HG02938 (cell line): ENCODE data around the gene GRIN2C.
"Not testable (repeated sequence)": the region's sequence is repeated elsewhere in the genome, so short reads cannot be mapped to it uniquely, and the experiment has no call there.

ENCODE experiments used
- ATAC-seq: cut with Tn5 transposase; IDR thresholded peaks from one replicate; pipeline ENCODE4 v1.9.1; 2021; ENCODE audit warnings: mild to moderate bottlenecking, moderate library complexity; ENCODE audit not compliant: unreplicated experiment

The GRIN2C gene

DNA sequence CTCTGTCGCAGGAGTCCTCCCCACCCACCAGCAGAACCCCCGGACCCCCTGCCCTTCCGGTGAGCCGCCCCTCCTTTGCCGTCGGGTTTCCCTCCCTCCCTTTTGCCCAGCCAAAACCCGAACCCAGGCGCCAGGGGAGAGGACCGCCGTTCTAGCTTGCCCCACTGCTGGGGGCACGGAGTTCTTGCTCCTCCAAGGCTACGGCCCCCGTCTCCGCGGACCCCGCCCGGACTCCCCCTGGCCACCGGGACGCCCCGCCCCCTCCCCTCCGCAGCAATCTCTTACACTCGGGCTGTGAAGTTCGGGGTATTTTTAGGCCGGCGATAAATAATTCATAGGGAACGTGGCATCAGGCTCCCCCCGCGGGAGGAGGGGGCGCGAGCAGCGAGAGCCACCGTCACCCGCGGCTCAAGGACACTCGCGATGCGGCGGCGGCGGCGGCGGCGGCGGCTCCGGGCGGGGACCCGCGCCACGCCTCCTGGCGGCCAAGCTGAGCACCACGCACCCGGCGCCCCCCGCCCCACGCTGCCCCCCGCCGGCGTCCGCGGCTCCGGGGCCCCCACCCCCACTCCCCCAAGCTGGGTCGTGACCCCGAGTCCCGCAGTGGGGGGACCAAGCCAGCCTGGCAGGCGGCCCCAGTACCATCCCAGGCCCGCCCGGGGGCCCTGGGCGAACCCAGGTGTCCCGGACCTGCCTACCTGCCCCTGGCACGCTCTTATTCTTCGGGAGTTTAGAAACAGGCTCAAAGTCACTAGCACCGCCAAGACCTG, at the start of gene GRIN2C:
TSS of gene GRIN2C (minus strand) at position 427 of the 770 bp plus-strand sequence. CDS start 4,793 bp downstream, outside the sequence.
- no peak for ATAC-seq

DNA sequence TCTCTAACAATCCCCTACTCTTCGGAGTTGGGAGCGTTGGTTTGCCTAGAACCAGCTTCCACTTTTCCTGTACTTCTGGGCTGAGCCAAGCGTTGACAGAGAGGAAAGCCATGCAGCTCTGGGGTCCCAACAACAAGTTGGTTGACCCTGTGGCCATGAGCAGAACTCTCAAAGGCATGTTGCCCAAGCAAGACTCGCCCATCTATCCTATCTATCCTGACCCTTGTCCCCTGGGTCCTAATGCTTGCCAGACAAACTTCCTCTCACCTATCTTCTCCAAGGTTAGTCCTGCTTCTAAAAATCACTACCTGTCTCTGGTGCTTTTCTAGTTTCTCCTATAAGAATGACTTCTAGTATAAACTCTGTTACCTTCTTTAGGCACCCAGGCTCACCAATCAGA, 49.4 kb upstream of the GRIN2C start:
- ATAC-seq: not testable (repeated sequence)

DNA sequence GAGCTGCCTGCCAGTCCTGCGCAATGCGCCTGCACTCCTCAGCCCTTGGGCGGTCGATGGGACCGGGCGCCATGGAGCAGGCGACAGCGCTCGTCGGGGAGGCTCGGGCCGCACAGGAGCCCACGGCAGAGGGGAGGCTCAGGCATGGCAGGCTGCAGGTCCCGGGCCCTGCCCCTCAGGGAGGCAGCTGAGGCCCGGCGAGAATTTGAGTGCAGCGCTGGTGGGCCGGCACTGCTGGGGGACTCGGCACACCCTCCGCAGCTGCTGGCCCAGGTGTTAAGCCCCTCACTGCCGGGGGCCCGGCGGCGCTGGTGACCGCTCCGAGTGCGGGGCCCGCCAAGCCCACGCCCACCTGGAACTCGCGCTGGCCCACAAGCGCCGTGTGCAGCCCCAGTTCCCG, 47.3 kb upstream of the GRIN2C start:
- ATAC-seq: no peak

DNA sequence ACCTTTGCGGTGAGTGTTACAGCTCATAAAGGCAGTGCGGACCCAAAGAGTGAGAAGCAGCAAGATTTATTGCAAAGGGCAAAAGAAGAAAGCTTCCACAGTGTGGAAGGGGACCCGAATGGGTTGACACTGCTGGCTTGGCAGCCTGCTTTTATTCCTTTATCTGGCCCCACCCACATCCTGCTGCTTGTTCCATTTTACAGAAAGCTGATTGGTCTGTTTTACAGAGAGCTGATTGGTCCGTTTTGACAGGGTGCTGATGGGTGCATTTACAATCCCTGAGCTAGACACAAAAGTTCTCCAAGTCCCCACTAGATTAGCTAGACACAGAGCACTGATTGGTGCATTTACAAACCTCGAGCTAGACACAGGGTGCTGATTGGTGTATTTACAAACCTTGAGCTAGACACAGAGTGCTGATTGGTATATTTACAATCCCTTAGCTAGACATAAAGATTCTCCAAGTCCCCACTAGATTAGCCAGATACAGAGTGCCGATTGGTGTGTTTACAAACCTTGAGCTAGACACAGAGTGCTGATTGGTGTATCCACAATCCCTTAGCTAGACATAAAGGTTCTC, 46.6 kb upstream of the GRIN2C start:
- ATAC-seq: not testable (repeated sequence)

DNA sequence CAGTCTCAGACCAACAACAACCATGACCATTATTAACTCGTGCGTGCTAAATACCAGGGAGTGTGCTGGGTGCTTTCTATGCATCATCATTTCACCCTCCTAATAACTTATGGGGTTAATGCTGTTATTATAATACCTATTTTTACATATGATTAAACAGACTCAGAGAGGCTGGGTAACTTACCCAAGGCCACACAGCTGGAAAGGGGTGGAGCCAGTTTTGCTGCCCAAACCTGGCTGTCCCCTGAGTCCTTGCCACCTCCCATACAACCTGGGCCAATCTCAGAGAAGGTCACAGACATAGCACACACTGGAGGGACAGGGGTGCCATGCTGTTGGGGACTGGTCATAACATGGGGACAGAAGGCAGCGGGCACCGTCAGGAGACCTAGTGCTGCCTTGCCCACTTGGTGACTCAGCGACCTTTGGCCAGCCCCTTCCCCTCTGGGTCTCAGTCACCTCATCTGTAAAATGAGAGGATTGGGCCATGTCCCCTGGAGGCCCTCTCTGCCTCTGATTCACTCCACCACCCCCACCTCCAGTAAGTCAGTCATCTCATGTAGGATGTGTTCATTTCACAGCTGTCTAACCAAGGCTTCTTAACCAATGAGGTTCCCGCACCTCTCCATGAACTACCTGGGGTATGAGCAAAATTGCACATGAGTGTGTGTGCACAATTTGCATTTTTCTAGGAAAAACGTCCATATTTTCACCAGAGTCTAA, 45.2 kb upstream of the GRIN2C start:
- no peak for ATAC-seq

DNA sequence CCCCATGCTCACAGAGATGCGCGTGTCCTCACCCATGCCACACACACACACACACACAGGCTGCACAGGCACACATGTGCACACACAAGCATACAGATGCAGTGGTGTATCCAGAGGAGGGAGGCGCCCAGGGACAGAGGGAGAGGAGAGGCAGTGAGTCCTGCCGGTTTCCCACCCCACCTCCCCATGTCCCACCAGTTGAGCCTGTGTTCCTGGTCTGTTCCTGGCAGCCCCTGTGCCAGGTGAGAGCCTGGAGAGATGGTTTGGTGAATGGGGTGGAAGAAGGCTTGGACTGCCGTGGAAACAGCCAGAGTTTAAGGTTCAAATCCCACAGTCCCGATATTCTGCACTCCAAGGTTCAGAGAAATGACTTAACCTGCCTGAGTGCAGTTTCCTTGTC, 44.0 kb upstream of the GRIN2C start:
- ATAC-seq: no peak

DNA sequence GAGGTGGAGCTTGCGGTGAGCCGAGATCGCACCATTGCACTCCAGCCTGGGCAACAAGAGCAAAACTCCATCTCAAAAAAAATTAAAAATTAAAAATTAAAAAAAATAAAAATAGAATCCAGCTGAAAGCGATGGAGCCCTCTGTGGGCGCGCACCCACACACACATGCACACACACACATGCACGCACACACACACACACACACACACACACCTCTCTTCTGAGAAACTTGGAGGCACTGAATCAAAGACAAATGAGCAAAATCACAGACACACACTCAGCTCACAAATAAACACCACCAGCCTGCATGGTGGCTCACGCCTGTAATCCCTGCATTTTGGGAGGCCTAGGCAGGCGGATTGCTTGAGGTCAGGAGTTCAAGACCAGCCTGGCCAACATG, 43.3 kb upstream of the GRIN2C start:
- no peak for ATAC-seq

DNA sequence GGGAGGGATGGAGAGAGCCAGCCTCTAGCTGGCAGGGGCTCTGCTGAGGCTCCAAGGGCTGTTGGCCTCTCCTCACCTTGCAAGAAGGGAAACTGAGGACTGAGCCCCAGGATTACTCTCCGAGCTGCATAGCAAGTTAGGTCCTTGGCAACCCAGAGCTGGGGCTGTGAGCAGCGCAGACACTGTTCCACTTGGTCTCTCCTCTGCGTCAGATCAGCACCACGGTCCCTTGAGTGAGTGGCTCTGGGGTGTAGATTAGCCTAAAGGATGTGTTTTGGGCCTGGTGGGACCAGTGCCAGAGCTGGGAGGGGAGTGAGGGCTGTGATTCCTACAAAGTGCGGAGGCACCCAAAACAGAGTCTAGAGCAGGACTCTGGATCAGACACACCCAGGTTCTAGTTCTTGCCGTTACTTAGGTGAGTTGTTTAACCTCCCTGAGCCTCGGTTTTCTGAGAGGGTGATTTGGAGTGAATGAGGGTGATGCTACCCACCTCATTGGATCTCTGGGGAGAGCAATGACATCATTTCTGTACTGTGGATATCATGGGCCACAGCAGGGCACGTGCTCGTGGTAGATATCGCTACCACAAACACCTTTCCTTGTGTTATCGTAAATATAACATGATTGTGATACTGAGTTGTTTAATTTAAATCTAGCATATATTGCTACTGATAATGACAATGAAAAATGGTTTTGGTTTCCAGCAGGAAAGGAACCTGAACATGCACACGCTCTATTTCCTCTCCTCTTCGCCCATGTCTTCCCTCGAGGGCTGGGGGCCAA, 41.9 kb upstream of the GRIN2C start:
- no peak for ATAC-seq

DNA sequence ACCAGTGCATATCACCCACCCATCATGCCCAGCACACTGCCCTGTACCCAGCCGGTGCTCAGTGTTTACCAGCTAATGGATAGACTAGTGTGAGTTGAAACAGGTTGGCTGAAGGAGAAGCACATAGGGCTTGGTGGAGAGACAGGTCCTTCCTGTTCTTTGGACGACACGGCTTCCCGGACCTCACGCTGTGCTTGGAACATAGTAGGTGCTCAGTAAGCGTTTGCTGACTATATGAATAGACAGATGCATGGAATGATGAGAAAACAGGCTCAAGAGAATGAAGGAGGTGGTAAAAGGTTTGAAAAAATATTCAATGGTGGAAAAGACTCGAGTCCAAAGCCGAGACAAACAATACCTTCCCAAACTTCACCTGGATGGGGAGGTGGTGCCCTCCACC, 40.5 kb upstream of the GRIN2C start:
- no peak for ATAC-seq

DNA sequence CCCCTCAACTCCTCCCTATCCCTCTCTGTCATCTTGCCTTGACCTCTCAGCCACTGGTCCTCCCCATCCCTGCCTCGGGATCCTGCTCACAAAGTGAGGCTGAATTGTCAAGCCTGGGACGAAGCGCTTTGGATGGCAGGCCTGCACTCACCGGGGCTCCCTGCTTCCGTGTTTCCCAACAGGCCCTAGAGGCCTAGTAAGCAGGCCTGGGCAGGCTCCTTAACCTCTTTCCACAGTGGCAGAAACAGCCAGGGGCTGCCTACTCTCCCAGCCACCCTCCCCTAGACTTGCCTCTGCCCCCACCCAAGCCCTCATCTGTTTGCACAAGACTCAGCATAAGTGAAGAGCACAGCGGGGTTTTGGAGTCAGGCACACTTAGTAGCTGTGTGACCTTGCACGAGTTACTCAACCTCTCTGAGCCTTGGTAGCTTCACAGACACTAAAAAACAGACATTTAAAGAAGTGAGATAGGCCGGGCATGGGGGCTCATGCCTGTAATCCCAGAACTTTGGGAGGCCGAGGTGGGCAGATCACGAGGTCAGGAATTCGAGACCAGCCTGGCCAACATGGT, 38.8 kb upstream of the GRIN2C start:
- no peak for ATAC-seq

DNA sequence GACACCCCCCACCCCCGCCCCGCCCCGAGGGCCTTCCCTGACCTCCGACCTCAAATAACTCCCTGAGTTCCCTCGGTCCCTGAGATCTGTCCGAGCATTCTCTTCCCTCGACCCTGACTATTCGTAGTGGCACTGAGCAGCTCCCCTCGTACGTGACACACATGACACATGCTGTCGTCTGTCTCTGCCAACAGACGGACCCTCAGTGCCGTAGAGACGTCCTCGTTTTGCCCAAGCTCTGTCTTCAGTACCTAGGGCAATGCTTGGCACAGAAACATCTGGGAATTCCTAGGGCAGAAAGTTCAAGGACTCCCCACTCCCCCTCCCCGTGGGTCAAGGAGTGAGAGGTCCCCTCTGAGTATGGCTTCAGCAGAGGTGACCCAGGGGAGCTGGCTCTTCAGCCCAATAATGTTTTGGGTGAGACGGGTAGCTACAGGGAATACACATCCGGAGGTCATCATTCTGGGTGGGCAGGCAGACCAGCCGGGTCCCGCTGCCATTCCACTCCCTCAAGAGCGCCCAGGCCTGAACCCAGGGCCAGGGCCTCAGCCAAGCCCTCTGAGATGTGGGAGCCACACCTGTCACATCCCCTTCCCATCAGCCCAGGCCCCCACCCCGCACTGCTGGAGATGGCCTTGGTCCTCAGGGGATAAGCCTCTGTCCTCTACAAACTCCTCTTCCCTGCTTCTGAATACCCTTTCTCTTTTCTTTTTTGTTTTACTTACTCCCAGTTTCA, 34.4 kb upstream of the GRIN2C start:
- ATAC-seq: no peak

DNA sequence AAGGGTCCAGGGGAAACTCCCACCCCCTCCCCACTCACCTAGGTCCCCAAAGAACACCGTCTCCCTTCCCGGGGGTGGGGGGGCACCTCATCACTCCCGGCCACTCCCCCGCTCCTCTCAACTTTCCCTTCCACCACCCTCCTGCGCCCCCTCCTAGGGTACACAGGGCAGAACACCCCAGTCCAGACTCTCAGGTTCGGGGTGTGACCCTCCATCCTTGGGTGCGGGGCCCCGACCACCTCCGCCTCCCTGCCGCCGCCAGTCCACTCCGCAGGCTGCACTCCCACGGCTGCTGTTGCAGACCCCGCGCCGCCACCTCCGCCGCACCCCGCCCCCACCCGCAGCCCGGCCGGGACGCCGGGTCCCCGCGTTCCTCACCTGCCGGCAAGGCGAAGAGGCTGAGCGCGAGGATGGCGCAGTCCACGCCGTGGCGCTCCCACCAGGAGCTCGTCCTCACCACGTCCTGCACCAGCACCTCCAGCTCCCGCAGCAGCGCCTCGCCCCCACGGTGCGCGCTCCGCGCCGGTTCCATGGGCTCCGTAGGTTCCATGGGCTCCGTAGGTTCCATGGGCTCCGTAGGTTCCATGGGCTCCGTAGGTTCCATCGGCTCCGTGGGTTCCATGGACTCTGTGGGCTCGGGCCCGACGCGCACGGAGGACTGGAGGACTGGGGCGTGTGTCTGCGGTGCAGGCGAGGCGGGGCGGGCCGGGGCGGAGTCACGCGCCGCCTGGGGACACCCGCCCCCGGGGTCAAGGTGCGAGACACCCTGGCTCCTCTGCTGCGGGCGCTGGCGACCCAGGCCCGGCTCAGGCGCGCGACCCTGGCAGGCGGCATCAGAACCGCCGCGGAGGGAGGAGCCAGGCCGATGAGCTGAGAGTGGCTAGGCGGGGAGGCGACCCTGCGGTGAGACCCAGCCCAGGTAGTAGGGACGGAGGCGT, 33.6 kb upstream of the GRIN2C start, which contains the start of gene FADS6:
TSS of gene FADS6 (minus strand) at position 660 of the 938 bp plus-strand sequence. CDS start at position 622, 38 bp downstream.
- ATAC-seq: no peak

DNA sequence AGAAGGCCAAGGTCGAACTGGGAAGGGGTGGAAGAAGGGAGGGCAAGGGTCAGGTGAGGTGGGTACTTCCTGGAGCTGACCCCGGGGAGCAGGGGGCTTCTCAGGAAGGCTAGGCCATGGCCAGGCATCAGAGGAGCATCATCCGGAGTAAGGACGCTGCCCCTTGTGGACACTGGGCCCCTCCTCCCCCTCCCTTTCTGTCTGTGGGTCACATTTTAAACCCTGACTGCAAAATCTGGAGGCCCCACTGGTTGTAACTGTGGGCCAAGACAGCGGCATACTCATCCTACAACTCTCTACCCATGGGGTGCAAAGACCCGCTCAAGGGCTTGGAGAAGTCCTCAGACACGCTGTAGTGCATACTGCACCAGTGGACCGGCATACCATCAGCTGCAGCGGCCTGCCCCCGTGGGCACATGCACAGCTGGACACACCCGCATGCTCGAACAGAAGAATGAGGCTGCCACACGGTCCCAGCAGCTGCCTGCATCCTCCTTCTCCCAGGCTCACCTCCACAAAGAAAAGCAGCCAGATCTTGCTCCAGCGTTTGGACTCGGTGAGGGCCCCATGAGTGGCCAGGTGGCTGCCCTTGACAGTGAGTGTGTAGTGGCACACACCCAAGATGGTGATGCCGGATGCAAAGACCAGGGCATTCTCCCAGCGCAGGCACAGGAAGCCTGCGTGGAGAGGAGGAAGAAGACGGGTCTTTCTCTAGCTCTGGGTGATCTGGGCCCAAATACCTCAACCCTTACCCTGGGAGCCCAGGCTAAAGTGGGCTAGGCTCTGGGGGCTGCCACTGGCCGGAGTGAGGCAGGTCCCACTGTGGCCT, 32.5 kb upstream of the GRIN2C start:
- ATAC-seq: no peak

DNA sequence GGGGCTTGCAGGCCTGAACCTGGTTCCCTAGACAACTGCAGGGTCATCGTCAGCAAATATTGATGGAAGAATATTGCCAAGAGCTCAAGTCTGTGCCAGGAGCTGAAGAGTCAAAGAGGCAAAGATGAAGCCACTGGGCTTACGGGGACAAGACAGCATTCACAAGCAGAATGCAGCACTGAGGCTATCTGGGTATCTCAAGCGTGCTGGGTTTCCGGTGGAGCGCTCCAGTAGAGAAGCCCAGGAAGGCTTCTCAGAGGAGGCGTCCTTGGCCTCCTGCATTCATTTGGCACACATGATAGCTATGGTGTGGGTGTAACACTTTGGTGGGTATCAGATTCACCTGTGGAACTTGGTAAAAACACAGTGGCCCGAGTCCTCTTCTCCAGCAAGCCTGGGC, 30.9 kb upstream of the GRIN2C start:
- ATAC-seq: no peak

DNA sequence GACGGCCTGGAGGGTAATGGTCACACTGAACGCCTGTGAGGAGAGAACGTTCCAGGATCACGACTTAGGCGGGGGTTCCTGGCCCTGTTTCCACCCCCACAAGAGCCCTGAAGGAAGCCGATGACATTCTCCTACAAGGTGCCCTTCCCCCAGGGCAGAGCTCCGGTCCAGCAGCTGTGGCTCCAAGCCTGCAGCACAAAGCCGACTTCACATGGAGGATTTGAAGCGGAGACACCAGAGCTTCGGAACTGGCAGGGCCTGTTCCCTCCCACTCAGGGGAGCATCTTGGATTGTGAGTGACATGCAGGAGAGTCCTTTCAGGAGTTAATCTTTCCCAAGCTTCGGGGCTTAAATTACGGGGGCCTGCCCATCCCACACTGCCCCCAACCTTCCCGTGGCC, 28.8 kb upstream of the GRIN2C start:
- ATAC-seq: no peak

DNA sequence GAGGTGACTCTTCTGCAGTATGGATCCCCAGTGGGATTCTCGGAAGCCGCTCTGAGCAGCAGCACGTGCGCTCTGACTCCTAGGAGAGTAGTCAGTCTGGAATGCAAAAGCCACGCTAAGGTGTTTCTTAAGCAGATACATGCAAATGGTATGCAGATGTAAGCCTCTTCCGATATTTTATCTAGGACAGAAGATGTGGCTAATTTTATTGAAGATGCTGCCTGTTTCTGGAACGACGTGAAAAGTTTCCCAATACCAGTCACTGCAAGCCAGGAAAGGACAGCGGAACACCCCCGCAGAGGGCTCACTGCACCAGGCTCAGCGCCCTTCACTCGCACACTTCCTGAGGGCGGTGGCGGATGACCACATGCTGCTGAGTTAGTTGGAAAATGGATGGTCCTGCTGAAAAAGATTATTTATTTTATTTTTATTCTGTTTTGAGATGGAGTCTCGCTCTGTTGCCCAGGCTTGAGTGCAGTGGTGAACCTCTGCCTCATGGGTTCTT, 23.6 kb upstream of the GRIN2C start:
- ATAC-seq: no peak

DNA sequence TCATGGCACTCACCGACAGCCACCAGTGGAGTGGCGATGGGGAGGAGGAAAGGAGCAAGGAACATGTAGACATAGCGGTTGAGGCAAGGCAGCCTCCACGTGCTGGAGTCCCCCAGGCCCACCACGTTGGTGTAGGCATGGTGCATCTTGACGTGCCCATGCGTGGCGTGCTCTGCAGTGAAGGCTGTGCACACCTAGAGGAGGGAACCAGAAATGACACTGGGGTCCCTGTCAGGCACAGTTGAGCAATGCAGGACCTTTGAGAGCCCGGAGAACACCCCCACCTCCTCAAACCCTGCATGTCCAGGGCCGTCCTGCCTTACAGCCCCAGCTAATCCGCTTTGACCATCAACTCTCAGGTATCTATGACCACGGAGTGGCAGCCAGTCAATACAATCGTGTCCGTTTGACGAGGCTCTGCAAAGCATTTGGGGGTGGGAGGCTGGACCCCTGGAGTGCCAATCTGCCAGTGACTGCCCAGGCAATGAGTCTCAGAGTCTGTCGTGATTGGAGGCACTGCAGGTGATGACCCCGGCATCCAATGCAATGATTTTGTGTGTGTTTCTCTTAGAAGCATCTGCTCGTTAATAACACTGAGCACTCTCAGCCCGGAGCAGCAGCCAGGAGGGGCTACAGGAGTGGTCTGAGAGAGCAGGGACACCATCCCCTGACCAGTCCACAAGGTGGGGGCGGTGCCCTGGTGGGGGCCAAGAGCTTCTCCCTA, 23.0 kb upstream of the GRIN2C start:
- no peak for ATAC-seq
